ENCODE results near the gene DYNC1I1.

Gene DYNC1I1

DNA sequence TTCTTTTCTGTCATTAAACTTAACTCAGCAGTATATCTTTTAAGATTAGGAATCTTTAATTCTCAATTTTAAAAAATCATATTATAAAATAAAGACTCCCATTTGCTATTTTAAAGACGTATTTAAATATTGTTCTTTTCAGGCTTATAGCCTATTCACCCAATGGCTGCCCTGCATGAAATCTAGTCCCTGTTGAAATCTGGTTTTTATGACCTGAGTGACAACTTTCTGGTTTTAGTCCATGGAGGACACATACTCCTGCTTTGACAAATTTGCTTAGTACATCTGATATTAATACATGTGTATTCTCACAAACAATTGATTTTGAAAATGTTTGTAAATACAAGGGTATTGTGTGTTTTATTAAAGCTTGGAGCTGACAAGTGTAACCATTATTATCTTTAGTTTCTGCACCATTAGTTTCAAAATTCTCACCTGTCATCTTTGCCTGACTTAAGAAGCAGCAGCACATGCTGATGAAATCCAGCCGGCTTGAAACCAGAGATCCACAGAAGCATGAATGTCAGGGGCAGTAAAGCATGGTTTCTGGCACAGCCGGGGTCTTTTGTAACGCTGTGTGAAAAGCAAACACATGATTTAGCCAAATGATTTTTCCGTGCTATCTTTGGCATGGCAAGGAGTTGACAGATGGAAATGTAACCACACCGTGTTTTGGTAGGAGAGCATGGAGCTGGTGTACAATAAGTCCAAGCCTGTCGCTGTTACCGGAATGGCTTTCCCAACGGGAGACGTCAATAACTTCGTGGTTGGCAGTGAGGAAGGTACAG lies 262.8 kb downstream of the DYNC1I1 start:
- DNase-seq = no peak

DNA sequence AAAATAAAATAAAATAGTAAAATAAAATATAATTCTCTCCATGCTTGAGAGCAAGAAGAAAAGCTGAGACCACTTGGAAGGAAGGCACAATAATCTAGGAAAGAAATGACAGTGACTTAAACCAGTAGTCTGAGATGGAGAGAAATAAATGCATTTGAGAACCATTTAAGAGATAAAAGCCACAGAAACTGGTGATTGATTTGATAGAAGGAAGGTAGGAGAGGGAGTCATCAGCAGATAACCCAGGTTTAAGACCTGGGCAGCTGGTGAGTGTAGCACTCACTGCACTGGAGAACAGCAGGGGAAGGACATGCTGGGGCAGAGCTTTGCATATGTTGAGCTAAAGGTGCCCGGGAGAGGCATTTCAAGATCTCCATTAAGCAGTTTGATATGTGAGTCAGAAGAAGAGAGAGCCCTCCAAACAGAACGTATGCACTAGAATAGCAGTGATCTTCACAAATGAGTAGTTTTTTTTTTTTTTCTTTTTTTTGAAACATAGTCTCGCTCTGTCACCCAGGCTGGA lies 268.0 kb downstream of the DYNC1I1 start:
- DNase-seq = no peak

DNA sequence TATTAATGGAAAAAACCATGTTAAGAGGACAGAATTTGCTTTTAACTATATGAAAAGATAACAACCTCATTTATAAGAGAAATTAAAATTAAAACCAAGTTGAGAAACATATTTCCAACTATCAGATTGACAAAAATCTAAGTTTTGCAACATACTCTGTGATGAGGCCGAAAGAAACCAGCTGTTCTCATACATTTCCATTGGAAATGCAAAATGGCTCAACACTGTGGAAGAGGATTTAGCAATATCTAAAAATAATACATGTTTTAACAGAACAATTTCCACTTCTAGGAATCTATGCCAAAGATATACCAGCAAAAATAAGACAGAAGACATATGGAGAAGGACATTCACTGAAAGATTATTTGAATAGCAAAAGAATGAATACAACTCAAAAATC lies 268.8 kb downstream of the DYNC1I1 start:
- no peak for DNase-seq

DNA sequence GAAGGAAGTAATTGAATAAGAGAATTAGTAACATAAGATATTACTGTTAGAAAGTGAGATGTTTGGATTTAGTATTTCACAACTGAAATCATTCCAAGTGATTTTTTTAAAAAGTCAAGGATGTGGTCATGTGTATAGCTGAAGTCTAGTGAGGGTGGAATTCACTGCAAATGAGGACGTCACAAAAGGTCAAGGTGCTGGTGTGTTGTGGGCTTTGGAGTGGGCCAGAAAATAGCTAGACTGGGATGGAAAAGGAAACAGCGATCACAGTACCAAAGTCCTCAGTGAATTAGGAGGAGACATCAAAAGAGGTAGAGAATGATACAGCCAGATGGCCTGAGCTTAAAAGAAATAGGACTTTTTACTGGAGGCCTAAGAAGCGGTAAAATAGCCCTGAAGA lies 272.8 kb downstream of the DYNC1I1 start:
- DNase-seq = no peak

DNA sequence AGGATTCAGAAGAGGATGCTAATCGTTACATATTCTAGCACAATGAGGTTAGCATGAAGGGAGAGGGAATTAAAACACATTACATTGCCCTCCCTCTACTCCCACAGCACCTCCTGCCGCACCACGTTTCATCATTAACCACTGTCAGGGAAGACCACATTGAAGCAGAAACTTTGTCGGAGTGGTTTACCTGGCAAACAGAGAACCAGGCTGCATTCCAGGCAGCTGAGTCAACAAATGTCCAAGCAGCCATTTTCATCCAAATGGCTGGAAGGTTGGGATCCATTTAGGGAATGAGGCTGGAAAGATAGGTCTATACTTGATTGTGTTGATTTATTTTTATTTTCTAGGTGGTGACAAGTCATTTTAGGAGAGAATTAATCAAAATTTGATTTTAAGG lies 273.6 kb downstream of the DYNC1I1 start:
- DNase-seq = no peak

DNA sequence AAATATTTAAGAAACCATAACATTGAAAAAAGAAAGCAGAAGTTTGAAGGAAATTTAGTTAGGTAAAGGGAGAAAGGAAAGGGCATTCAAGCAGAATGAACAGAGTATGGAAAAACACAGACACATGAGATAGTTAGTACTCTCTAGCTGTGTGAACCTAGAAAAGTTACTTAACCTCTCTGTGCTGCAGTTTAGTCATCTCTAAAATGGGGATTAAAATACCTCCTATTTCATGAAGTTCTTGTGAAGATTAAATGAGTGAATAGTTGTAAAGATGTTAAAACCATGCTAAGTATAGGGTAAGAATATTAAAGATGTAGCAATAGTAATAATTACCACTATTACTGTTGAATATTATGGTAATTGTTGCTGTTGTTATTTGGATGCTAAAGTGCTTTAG lies 279.9 kb downstream of the DYNC1I1 start:
- DNase-seq = no peak

DNA sequence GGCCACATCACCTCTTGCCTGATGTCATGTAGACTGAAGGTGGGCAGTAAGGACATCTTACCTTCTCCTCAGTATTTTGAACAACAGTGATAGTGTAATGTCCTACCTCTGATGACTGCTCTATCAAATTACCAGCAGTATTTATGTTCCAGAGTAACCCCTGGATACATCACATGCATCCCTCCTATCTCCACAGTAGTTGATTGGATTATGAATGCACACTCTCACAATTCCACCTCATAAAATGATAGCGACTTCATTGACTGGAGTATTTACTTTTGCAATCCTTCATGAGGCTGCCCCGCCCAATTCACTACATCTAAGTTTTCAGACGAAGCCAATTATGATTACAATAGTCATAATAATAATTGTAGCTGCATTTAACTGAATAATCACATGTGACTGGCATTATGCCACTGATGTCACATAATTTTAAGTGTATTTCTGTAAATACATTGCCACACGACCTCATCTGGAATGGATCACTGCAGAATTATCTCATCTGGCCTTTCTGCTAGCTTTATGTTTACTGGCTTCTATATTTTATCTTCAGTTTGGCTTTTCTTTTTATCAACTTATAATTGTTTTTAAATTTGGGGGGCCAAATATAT lies 280.6 kb downstream of the DYNC1I1 start:
- DNase-seq = no peak

DNA sequence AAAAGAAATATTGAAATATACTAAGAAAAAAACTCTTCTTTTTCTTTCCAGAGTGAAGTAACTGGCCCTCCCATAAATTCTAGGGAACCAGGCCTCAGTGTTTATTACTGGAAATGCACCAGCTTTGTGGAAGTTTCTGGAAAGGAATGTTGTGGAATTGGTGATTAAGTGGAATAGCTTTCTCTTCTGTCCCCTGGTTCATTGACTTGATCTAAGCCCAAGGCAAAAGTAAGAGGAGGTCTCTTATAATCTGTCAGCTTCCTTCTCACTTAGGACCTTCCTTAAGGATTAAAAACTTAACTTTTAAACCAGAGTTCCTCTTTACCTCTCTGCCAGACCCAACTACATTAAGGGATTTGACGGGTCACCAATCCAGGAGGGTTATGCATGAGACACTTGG lies 283.4 kb downstream of the DYNC1I1 start:
- no peak for DNase-seq

DNA sequence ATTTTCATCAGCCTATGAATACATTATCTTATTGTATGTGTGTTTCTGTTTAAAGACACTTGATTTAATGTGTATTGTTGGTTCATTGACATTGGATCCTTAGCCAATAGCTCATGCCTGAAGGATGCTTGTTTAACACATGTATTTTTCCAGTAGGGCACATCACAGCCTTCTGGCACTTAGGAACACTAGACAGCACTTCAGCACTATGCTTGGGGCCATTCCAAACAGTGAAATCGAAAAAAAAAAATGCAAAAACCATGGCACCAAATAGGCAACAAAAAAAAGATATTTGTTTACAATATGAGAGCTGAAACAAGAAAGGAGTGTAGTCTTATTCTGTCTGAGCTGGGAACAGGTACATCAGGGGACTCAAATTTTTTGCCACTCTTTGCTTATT lies 286.7 kb downstream of the DYNC1I1 start:
- DNase-seq = no peak

DNA sequence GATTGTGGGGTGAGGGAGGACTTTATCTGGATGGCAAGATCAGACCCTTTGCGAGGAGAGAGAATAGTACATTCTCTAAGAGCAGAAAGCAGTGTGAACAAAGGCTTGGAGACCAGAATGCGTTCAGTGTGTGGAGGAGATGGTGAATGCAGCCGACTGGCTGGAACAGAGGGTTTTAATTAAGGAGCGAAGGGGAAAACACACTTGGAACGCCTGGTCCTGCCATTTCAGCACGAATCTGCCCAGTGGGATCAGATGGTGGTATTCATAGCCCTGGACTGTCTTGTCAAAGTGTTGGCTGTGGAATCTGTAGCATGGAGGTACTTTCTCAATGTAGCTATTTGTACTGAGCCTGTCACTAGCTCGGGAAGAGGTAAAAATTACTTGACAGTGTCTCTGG lies 288.7 kb downstream of the DYNC1I1 start:
- no peak for DNase-seq

DNA sequence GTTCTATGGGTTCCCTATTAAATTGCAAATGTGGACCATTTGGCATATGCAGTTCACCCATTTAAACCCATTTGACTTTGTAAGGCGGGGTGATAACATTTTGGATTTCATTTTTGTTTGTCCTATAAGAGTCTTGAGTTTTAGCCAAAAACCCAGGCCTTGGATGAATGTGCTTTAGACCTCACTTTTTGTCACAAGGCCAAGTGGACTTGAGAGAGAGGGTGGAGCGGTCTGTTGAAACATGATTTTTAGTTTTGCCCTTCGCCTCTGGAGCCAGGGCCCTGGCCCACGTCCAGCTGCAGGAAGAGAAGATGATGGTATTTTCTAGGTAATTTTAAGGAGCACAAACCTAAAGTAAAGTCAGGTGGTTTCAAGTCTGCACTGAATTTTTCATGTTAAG lies 289.5 kb downstream of the DYNC1I1 start:
- no peak for DNase-seq

DNA sequence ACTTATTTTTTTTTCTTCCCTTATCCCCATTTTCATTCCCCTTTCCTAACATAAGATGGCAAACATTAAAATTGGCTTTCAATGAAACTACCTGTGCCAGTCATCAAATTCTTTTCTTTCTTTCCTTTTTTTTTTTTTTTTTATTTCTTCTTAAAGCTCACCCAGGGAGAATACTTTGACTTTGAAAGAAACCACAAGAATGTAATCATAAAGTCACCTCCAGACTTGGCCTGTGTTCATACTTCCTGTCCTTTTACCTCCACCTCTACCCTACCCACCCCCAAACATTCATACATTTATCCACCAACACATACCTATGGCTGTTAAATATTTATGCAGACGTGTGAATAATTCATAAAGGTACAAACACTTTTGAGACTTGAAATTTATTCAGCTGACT lies 295.0 kb downstream of the DYNC1I1 start:
- DNase-seq = no peak

DNA sequence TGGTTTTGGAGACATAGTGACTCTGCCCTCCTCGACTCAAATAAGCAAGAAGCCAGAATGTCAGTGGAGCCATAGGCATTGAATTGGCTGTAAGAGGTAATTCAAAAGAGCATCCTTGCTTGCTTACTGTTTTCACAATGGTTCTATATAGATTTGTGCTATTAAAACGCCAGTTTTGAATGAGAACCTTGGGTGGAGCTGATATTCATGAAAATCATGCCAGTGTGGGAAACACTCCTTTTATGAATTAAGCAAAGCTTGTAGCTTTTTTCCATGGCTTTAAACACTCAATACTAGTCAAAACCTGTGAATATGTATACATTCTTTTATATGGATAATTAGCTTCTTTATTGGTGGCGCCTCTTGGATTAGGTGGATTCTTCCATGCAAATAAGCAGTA lies 297.0 kb downstream of the DYNC1I1 start:
- DNase-seq = no peak

DNA sequence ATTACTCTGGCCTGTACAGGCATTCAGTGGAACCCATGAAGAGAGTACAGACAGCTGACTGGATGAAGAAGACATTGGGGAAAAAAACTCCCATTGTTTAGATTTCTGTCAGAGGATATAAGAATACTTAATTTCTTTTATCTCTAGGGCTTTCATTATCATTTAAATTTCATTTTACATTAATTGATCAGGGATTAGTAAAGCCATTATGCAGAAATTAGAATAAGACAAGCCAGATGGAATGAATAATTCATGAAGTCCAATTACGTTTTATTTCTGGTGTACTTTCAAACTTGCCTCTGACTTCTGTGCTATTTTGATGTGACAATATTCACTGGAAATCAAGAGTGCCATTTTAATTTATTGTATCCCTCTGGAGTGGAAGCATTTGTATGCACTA lies 302.5 kb downstream of the DYNC1I1 start:
- DNase-seq = no peak

DNA sequence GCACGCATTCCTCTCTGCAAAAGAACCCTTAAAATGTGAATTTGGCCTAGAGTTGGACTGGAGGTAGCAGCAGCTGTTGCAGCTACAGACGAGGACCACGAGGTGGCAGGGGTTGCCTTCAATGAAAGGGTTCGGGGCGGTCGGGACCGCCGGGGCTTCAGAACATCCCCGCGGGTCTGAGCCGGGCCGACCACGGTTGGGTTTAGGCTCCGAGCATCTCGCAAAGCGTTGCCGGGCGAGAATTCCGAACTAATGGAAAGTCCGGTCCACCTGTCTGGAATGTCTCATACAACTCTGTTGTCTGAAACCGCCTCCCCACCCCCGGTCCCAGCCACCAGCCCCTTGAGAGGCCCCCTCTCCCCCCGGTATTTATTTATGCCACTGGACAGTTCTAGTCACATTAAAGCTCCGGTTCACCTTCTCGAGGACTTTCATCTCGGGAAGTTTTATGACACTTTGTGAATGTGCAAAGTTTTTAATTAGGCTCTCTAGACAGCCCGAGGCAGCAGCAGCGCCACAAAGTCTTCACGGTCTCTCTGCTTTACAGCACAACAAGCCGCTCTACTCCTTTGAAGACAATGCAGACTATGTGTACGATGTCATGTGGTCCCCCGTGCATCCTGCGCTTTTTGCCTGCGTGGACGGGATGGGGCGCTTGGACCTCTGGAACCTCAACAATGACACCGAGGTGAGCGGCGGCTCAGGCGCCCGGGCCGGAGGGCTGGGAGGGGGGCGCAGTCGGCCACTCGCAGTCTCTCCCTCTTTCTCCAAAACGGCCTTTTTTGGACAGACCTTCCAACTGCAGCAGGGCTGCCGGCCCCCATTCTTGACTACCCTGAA lies 303.4 kb downstream of the DYNC1I1 start:
- DNase-seq = peak; percentile 31

DNA sequence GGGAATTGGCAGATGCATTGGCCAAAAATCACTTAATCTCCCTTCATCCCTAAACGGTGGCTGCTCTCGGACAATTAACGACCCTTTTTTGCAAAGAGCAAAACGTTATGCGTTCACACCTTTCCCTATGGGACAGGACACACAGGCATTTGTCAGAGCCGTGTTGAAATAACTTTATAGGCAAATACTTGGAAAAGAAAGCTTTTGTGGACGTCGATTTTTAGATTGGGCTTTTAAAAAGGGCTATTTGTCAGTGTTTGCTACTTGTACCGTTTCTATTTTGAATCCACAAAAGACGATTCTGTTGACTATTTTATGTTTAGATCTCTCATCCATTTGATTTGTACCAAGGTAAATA lies 304.0 kb downstream of the DYNC1I1 start:
- DNase-seq = no peak

DNA sequence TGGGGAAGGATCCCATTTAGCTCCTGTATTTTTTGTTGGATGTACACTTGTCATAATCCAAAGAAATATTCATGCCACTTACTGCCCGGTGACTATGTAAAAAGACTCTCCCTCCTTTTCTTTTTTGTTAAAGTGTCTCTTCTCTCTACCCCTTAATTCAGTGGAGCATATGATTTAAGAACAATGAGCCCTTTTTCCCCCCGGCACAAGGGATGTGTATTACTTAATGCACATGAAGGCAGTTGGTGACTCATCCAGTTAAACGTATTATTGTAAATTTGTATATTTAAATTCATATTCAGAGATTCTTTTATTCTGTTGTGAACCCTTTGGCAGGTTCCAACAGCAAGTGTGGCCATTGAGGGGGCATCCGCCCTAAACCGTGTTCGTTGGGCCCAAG lies 307.7 kb downstream of the DYNC1I1 start:
- DNase-seq = no peak

DNA sequence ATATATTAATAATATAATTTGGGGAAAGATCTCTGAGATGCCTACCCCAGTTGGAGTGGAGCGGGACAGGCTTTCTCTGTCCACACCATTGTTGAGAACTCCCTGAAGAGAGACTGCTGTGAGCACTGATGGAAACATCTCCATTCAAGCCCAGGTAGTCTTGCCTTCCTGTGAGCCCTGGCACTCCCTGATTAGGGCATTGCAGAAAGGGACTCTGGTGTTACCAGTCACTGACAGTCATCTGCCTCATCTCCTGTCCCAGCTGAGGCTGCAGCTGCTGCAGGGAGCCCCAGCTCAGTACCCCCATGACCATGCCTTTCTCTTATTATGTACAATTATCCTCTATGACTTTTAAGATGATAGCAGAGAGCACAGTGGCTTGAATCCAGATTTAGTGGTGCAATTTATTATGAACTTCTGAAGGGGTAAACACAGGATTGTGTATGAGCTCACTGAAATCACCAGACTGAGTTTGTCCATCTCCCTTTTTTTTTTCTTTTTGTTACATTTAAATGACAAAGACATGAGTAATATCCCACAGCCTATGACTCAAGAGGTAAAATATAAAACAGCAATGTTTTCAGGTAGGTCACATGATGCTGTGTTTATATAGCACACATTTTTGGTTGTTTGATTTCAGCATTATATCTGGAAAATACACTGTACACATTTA lies 312.7 kb downstream of the DYNC1I1 start:
- DNase-seq = no peak

DNA sequence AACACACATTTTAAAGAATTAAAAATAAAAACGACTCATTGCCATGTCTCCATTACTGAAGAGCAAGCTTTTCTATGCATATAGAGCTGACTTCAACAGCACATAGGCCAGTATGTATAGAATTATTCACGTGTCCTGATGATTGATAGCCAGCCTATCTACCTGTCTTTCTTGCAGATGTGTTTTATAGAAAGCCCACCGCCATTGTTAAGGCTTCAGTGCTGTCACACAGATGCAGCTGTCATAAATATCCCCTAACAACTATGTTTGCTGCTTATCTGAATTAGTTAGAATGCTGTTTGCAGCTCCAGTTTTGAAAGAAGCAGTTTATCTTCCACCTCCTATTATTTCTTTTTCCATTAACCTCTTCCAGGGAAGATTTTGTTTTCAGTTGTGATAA lies 313.6 kb downstream of the DYNC1I1 start:
- no peak for DNase-seq

DNA sequence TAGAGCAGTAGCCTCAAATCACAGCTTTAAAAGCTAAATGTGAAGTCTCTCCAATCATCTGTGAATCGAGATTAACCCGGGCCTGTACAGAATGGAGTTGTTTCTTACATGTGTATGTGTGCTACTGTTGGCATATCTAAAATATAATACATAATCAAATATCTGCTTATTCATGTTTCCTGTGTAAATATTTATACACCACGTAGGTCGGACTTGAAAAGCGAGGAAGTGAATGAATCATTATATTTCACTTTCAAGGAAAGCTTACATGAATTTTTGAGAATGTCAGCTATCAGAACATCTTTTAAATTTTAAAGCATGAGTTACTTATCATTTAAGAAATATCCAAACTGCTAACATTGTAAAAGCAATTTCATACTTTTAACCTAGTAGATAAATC lies 316.2 kb downstream of the DYNC1I1 start:
- DNase-seq = no peak

DNA sequence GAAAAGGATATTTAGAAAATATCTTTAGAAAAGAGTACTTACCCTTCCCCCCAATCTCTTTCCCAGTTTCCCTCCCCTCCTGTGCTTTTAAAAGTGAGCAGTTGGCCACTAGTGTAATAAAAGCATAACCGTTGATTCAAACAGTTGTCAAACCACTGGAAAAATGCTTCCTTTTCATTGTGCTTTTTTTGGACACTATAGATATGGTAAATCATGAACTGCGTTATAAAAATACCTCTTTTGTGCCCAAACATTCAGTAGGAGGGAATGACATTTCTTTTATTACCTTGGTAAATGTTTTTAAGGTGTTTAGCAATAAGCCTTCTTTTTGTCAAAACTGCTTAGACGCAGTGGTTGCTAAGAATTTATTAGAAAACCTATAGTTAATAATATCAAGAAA lies 317.2 kb downstream of the DYNC1I1 start:
- no peak for DNase-seq

DNA sequence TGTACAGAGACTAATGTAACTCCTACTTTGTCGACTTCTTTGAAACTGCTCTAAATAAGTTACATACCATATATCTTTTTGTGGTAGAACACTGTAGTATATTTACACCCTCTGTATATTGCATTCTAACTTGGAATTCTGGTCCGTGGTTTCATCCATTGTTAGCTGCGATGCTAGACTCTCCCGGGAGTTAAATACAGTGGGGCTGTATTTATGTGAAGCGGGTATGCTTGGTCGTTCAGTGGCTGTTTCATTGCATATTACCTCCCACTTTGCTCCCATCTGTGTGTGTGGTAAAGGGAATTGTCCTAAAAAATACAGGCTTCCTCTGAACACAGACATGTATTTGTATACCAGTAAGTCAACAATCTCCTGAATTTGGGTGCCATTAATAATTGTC lies 318.4 kb downstream of the DYNC1I1 start:
- no peak for DNase-seq

DNA sequence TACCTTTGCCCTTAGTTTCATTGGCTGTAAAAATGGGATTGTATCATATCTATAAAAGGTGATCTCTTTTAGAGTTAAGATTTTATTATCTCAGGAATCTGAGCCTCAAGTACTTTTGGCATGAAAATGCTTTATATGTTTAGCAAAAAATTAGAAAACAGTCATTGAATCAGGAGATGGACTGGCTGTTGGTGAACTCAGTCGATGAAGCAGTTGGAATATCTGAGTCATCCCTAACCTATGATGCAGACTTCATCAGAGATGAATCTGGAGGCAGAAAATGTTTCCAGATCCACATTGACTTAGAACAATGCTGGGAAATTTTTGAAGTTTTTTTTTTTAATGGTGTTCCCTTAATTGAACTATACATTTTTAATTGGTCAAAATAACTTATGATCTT lies 321.1 kb downstream of the DYNC1I1 start:
- no peak for DNase-seq

Data from 8988T (cell line).